ENCODE results near the gene SIL1. TPM values are rescaled to one million over a fixed set of nuclear protein-coding genes. Genes with fewer than 3 reads are reported as not detected.
A peak's percentile ranks its signal among the peaks of the same experiment; 100 is the strongest.

SIL1 gene
- polyA plus RNA-seq, 3 donors: 25.4 to 35.1 (median 27.9) TPM

GRCh38 chr5:139141446-139142204, 56.5 kb downstream of the SIL1 start:
- intact Hi-C loops (cut with micrococcal nuclease): no loop called here
- WGBS (ENCODE audit: insufficient coverage): 80% methylated on average over 1 of the region's 3 CpGs
- no peak overlapping the region for H3K9ac ChIP-seq (ENCODE audit: insufficient read depth, low read length, poor library complexity, severe bottlenecking)
- H3K36me3 ChIP-seq (replicated peaks in 1 of 2; ENCODE audit: control insufficient read depth in 1 of 2, insufficient read depth in 2 of 2, low read length in 2 of 2): no peaks in the 10 kb centered on the region
- peaks cover 2 to 3% of the 10 kb centered on the region in 2 donors for H3K36me3 Mint-ChIP-seq
- no peaks in the 10 kb centered on the region for H3K27me3 ChIP-seq (ENCODE audit: control insufficient read depth in 2 of 2, insufficient read depth in 2 of 2, low read length in 2 of 2)
- peaks cover 29% of the 10 kb centered on the region for H3K79me2 ChIP-seq (ENCODE audit: insufficient read depth, low read length)
- peak overlapping the region in 2 of 7 donors; percentile 42 to 53 for H3K27ac Mint-ChIP-seq
- H3K9me3 ChIP-seq (replicated peaks in 1 of 2; ENCODE audit: control insufficient read depth in 1 of 2, insufficient read depth in 1 of 2, low read length in 2 of 2): no peaks in the 10 kb centered on the region
- H3K27me3 Mint-ChIP-seq (ENCODE audit: low read depth in 3 of 3): no peaks in the 10 kb centered on the region
- H2AFZ ChIP-seq (ENCODE audit: insufficient read depth, low read depth, low read length, poor library complexity, severe bottlenecking): no peak overlapping the region
- TF ChIP-seq, protein P1, sequence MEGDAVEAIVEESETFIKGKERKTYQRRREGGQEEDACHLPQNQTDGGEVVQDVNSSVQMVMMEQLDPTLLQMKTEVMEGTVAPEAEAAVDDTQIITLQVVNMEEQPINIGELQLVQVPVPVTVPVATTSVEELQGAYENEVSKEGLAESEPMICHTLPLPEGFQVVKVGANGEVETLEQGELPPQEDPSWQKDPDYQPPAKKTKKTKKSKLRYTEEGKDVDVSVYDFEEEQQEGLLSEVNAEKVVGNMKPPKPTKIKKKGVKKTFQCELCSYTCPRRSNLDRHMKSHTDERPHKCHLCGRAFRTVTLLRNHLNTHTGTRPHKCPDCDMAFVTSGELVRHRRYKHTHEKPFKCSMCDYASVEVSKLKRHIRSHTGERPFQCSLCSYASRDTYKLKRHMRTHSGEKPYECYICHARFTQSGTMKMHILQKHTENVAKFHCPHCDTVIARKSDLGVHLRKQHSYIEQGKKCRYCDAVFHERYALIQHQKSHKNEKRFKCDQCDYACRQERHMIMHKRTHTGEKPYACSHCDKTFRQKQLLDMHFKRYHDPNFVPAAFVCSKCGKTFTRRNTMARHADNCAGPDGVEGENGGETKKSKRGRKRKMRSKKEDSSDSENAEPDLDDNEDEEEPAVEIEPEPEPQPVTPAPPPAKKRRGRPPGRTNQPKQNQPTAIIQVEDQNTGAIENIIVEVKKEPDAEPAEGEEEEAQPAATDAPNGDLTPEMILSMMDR (IDR thresholded peaks at IDR 0.05): no peak
- peaks cover 14 to 20% of the 10 kb centered on the region in 2 donors for H3K4me1 ChIP-seq (ENCODE audit: control insufficient read depth in 1 of 2, insufficient read depth in 2 of 2, low read length in 2 of 2)
- DNase-seq: no peak
- no peak overlapping the region for H3K27ac ChIP-seq (ENCODE audit: low read depth in 1 of 2, low read length in 2 of 2)
- H3K4me2 ChIP-seq (replicated peaks; ENCODE audit: extremely low read depth, low read length, poor library complexity, severe bottlenecking): no peak overlapping the region
- H3K4me3 Mint-ChIP-seq: no peak overlapping the region
- no peaks in the 10 kb centered on the region for H3K9me3 Mint-ChIP-seq
- H3K4me3 ChIP-seq (replicated peaks in 1 of 3; ENCODE audit: low read depth in 2 of 3, low read length in 3 of 3): no peak overlapping the region
- peaks cover 18% of the 10 kb centered on the region for H4K20me1 ChIP-seq (ENCODE audit: insufficient read depth, low read length)
- peaks cover 36% of the 10 kb centered on the region for H3K4me1 Mint-ChIP-seq

DNA sequence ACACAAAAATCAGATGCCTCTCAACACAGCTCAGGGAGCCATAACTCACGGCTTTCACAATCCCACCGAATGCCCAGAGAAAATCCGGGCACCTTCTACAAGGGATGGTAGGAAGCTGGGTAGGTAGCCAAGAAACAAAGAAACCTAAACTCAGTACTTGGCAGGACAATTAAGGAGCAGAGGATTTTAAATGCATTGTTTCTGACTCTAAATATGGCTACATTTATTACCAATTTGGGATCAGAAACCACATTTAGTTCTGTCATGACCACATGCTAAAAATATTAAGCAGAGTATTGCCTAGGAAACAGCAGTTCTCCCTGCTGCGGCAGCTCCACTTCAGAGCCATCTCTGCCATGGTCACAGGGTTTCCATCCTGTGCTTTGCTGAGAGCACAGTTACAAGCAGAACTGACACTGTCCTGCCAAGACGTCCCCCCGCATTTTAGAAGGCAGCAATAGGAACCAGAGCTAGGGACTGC, 57.5 kb downstream of the SIL1 start:
- Histone ChIP-seq H3K4me3 (replicated peaks in 1 of 3; ENCODE audit: low read depth in 2 of 3, low read length in 3 of 3) (no peak overlapping the region), H3K27me3 (ENCODE audit: control insufficient read depth in 2 of 2, insufficient read depth in 2 of 2, low read length in 2 of 2) (no peaks in the 10 kb centered on the region), H4K20me1 (ENCODE audit: insufficient read depth, low read length) (peaks cover 18% of the 10 kb centered on the region), H3K9ac (ENCODE audit: insufficient read depth, low read length, poor library complexity, severe bottlenecking) (no peak overlapping the region), H3K4me1 (ENCODE audit: control insufficient read depth in 1 of 2, insufficient read depth in 2 of 2, low read length in 2 of 2) (peaks cover 14 to 20% of the 10 kb centered on the region in 2 donors), H3K36me3 (replicated peaks in 1 of 2; ENCODE audit: control insufficient read depth in 1 of 2, insufficient read depth in 2 of 2, low read length in 2 of 2) (no peaks in the 10 kb centered on the region), H3K27ac (ENCODE audit: low read depth in 1 of 2, low read length in 2 of 2) (no peak overlapping the region), H3K9me3 (replicated peaks in 1 of 2; ENCODE audit: control insufficient read depth in 1 of 2, insufficient read depth in 1 of 2, low read length in 2 of 2) (no peaks in the 10 kb centered on the region), H2AFZ (ENCODE audit: insufficient read depth, low read depth, low read length, poor library complexity, severe bottlenecking) (no peak overlapping the region), H3K79me2 (ENCODE audit: insufficient read depth, low read length) (peaks cover 29% of the 10 kb centered on the region), H3K4me2 (replicated peaks; ENCODE audit: extremely low read depth, low read length, poor library complexity, severe bottlenecking) (no peak overlapping the region)
- Mint-ChIP-seq H3K9me3 (no peaks in the 10 kb centered on the region), H3K4me1 (peaks cover 36% of the 10 kb centered on the region), H3K27ac (no peak overlapping the region), H3K27me3 (ENCODE audit: low read depth in 3 of 3) (no peaks in the 10 kb centered on the region), H3K36me3 (peaks cover 2 to 3% of the 10 kb centered on the region in 2 donors), H3K4me3 (no peak overlapping the region)
- DNase-seq: no peak
- intact Hi-C loops (cut with micrococcal nuclease): no loop called here
- TF ChIP-seq, protein P1 (IDR thresholded peaks at IDR 0.05): no peak
- 0% methylated on average over 2 of the region's 6 CpGs for WGBS (ENCODE audit: insufficient coverage)

All from CD14-positive monocyte (primary cell).